ENCODE data around the gene NUDT4. TPM values are rescaled to one million over a fixed set of nuclear protein-coding genes. Genes with fewer than 3 reads are reported as not detected.

NUDT4 gene
- total and polyA plus RNA-seq, 2 of the 8 experiments (the other 6 are each of a cell fraction or from before 2014, with no cell fraction given), result 17.3 to 71.7 TPM

DNA sequence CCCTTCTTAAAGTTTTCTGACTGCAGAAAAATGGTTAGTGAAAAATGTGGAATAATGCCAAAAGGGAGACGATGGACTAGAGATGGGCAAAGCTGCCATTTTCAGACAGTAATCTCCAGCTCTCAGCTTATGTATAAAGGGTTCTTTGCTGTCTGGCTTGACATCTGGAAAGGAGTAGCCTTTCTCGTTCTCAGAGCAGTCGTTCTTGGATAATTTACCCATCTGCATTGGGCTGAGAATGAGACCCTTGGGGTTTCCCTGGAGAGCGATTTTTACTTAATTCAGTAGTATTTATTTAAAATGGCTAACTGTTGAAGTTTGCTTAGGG is 1.2 kb downstream of the NUDT4 start:
- Histone ChIP-seq H4K91ac (replicated peaks; ENCODE audit: insufficient read length, low read length) (no peak overlapping the region), H2AFZ (ENCODE audit: low read length) (no peak overlapping the region), H4K5ac (ENCODE audit: insufficient read length, low read depth, low read length) (no peak overlapping the region), H3K18ac (ENCODE audit: extremely low read depth, low read length) (no peak overlapping the region), H3K4ac (replicated peaks; ENCODE audit: insufficient read length, low read depth, low read length) (no peak overlapping the region), H3K4me2 (ENCODE audit: insufficient read depth in 1 of 2, low read depth in 2 of 2, low read length in 2 of 2) (peak overlapping the region; percentile 75 to 92), H3K9ac (replicated peaks in 1 of 4; ENCODE audit: extremely low read depth in 1 of 4, low read depth in 3 of 4, low read length in 3 of 4) (peak overlapping the region; percentile 52 to 85 (median 80)), H3K9me3 (ENCODE audit: insufficient read depth in 2 of 2, low read depth in 1 of 2, low read length in 1 of 2) (no peaks in the 10 kb centered on the region), H2BK5ac (ENCODE audit: low read depth, low read length) (no peak overlapping the region), H3K79me1 (ENCODE audit: low read depth, low read length) (no peaks in the 10 kb centered on the region), H3K23me2 (ENCODE audit: low read depth, low read length) (peaks cover 12% of the 10 kb centered on the region), H3K27ac (ENCODE audit: low read depth, low read length) (no peak overlapping the region), H2BK12ac (ENCODE audit: low read depth, low read length) (no peak overlapping the region), H3K14ac (ENCODE audit: insufficient read length) (no peak overlapping the region), H2BK120ac (replicated peaks; ENCODE audit: low read depth, low read length) (no peak overlapping the region), H4K20me1 (replicated peaks in 1 of 2; ENCODE audit: control insufficient read depth in 1 of 2, insufficient read depth in 2 of 2, low read length in 2 of 2) (peaks cover 0 to 12% of the 10 kb centered on the region in 2 experiments), H4K8ac (ENCODE audit: extremely low read depth, insufficient read depth, low read length) (no peak overlapping the region), H3K23ac (ENCODE audit: insufficient read length) (no peak overlapping the region), H3K27me3 (replicated peaks in 1 of 4; ENCODE audit: control insufficient read depth in 3 of 4, extremely low read depth in 1 of 4, insufficient read depth in 3 of 4, low read length in 3 of 4) (no peaks in the 10 kb centered on the region), H3K4me3 (ENCODE audit: extremely low read depth in 1 of 4, insufficient read depth in 2 of 4, low read depth in 3 of 4, low read length in 4 of 4) (peak overlapping the region; percentile 59 to 96 (median 82)), H3K79me2 (ENCODE audit: control insufficient read depth in 1 of 2, insufficient read depth in 2 of 2, low read length in 2 of 2) (peaks cover 20 to 58% of the 10 kb centered on the region in 2 experiments), H3K36me3 (ENCODE audit: control insufficient read depth in 2 of 4, insufficient read depth in 4 of 4, low read length in 3 of 4) (no peaks in the 10 kb centered on the region), H2AK5ac (ENCODE audit: low read depth, low read length) (no peak overlapping the region), H3K4me1 (replicated peaks in 1 of 4; ENCODE audit: control insufficient read depth in 3 of 4, insufficient read depth in 4 of 4, low read length in 3 of 4) (peaks cover 12 to 20% (median 14%) of the 10 kb centered on the region in 4 experiments; a peak in 6 of 7 replicates), H2BK15ac (ENCODE audit: low read length) (no peak overlapping the region), H3K56ac (replicated peaks; ENCODE audit: insufficient read length, low read depth, low read length) (no peak overlapping the region), H2BK20ac (ENCODE audit: low read length) (no peak overlapping the region)
- DNase-seq (ENCODE audit: low read depth in 1 of 2, low spot score in 2 of 2) (no peak), FAIRE-seq (no peak)
- TF ChIP-seq TBP (IDR thresholded peaks at IDR 0.05; ENCODE audit: low read depth, low read length) (no peak), MAFK (IDR thresholded peaks at IDR 0.05; ENCODE audit: low read depth, low read length) (no peak), CTBP2 (IDR thresholded peaks at IDR 0.05; ENCODE audit: borderline replicate concordance, insufficient read depth, insufficient read length, low read length) (no peak), PHF8 (conservative IDR thresholded peaks at IDR 0.05; ENCODE audit: low read depth, low read length) (no peak), SAP30 (IDR thresholded peaks at IDR 0.05; ENCODE audit: insufficient read depth, insufficient replicate concordance, low read length) (no peak)
- 1% methylated on average over 4 of the region's 4 CpGs; no CpG with 5 or more reads in 1 of the 2 experiments for WGBS, 2 experiments (ENCODE audit: extremely low coverage in 1 of 2, insufficient coverage in 1 of 2, insufficient read length in 1 of 2, insufficient replicate concordance in 2 of 2, low coverage in 1 of 2, low lambda C conversion rate in 2 of 2, missing lambda C conversion rate in 1 of 2)
- CTCF ChIA-PET (ENCODE audit: partially characterized antibody), result interaction anchor here (0.6 kb wide), 1 partner anchor 157 kb away, joined by 3 read pairs; no protein-coding TSS in a partner anchor
- POLR2A ChIA-PET (ENCODE audit: partially characterized antibody), result interaction anchor here (1.1 kb wide), 1 partner anchor 10 kb away, joined by 3 read pairs; no protein-coding TSS in a partner anchor

Data from H1 (cell line).